NCI-H510A treated with DMSO at 0.1 percent for 48 hours (cell line): ENCODE data around the gene LMOD1.
"Not testable (repeated sequence)": the region's sequence is repeated elsewhere in the genome, so short reads cannot be mapped to it uniquely, and the experiment has no call there.

ENCODE experiments used
- DNase-seq: peaks from one replicate; lab custom pipeline; 2025; lab: John Stamatoyannopoulos, UW

The LMOD1 gene

GRCh38 chr1:201859424-201859823, 86.9 kb downstream of the LMOD1 start:
- DNase-seq = no peak

- not testable (repeated sequence) for DNase-seq
Measured at GRCh38 chr1:201856722-201857121, 89.6 kb downstream of the LMOD1 start.

GRCh38 chr1:201851949-201852348, 94.4 kb downstream of the LMOD1 start:
- no peak for DNase-seq

GRCh38 chr1:201850053-201850397, 96.3 kb downstream of the LMOD1 start:
- no peak for DNase-seq

GRCh38 chr1:201849372-201850052, 96.8 kb downstream of the LMOD1 start:
- DNase-seq = no peak

GRCh38 chr1:201848230-201848629, 98.1 kb downstream of the LMOD1 start:
- no peak for DNase-seq

- no peak for DNase-seq
Measured at GRCh38 chr1:201847150-201847549, 99.2 kb downstream of the LMOD1 start.
